COR-L47 (cell line): Measurements from ENCODE around the gene TMED6.
"Not testable (repeated sequence)": the region's sequence is repeated elsewhere in the genome, so short reads cannot be mapped to it uniquely, and the experiment has no call there.

ENCODE experiments used
- DNase-seq: peaks from one replicate; lab custom pipeline; 2025; lab: John Stamatoyannopoulos, UW

Gene TMED6

DNA sequence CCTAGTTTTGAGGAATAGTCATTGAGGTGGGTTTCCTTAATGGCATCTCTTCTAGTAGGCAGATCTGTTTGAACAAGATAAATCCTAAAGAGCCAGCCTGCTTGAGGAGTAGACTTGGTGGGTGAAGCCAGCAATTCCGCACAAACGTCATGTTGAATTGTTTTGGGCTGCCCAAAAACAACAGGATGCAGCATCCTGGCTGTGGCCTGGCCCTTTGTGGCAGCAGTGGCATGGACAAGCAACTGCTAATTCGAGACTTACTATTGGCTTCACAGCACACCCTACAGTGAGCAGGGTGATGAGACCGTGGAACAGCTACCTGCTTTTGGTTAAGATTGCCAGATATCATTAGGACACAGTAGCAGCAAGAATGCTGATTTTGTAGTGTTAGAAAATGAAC lies 49.7 kb downstream of the TMED6 start:
- no peak for DNase-seq

DNA sequence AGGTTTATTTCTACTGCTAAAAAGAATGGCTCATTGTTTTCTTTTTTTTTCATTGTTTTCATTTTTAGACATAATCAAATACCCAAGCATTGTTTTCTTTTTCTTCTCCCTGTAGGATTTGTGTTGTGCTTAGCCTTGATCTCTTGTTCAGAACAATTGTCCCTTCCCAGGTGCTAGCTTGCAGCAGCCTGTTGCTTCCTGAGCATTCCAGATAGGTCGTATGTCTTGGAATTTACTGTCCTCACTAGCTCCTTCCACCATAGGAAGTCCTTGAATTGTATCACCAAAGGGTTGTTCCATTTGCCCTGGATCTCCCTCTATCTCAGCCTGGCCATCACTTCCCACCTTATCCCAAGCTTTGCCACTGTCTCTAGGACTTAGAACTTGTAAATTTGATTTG lies 50.4 kb downstream of the TMED6 start:
- no peak for DNase-seq

DNA sequence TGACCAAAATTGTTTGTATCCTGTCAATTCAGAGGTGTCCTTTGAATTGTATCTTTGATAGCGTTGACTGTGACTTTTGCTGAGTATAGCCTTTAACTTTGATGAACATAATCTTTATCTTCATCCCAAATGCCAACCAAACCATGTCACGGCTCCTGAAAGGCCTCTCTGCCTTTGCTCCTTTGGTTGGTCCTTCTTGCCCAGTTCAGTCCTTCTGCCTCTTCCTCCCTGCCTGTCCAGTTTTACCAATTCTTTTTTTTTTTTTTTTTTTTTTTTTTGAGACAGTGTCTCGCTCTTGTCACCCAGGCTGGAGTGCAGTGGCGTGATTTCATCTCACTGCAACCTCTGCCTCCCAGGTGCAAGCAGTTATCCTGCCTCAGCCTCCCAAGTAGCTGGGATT lies 53.3 kb downstream of the TMED6 start:
- DNase-seq, result no peak

DNA sequence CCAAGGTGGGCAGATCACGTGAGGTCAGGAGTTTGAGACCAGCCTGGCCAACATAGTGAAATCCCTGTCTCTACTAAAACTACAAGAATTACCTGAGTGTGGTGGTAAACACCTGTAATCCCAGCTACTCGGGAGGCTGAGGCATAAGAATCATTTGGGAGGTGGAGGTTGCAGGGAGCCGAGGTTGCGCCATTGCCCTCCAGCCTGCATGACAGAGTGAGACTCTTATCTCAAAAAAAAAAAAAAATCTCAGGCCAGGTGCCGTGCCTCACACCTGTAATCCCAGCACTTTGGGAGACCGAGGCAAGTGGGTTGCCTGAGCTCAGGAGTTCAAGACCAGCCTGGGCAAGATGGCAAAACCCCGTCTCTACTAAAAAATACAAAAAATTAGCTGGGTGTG lies 54.8 kb downstream of the TMED6 start:
- DNase-seq, result not testable (repeated sequence)

DNA sequence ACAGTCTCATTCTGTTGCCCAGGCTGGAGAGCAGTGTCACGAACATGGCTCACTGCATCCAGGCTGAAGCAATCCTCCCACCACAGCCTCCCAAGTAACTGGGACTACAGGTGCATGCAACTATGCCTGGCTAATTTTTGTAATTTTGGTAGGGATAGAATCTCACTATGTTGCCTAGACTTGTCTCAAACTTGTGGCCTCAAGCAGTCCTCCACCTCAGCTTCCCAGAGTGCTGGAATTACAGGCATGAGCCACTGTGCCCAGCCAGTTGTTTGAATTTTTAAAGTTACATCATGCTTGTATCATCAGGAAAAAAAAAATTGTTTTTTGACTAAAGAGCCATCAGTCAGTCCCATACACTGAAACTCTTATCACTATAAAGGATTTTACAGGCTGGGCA lies 57.5 kb downstream of the TMED6 start:
- no peak for DNase-seq

DNA sequence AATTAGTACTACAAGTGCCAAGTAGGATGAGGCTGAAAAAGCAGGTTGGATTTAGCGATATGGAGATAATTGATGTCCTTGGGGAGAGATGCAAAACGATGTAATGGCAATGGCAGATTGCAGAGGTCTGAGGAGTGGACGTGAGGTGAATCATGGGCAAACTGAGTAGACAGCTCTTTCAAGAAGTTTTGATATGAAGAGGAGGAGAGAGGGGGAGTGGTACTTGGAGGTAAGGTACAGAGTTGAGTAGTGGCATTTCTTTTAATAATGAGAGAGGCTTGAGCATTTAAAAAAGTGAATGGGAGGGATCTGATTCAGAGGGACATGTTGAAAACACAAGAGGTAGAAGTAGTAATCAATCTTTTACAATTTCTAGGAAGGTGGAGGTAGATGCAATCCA lies 58.2 kb downstream of the TMED6 start:
- no peak for DNase-seq
